Activated T-helper 1 cell treated with anti-CD3 and anti-CD28 coated beads, Interleukin-2, amount 50 U/mL, for 16 hours (primary cell): Measurements from ENCODE around the gene SLC25A21.

ENCODE experiments used
- DNase-seq, 2 donors: peaks; one replicate each; pipeline ENCODE4 v3.0.0-alpha.2; 2020; ENCODE audit warnings: low read depth in 1 of 2, low spot score in 1 of 2

Gene SLC25A21

GRCh38 chr14:37048666-37049071 is 123.7 kb downstream of the SLC25A21 start:
- no peak for DNase-seq

- no peak for DNase-seq
Measured at GRCh38 chr14:37047996-37048395, 124.4 kb downstream of the SLC25A21 start.

DNA sequence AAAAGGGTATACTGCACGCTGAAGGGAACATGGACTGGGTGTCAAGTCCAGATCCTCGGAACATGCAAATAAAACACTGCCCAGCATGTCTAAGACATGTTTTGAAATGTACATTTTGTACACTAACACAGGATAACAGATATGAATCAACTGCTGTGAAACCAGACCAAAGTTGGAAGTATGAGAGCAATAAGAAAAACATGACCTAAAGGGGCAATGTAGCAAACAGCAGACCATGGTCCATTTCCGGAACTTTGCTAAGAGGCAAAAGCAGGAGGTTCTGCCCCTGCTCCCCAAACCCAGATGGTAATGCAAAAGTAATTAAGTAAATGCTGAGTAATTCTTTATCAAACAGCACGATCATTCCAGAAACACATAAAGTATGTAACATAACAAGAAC is 125.2 kb downstream of the SLC25A21 start:
- DNase-seq: no peak

- no peak for DNase-seq
Measured at GRCh38 chr14:37046815-37047214, 125.6 kb downstream of the SLC25A21 start.

- no peak for DNase-seq
Measured at GRCh38 chr14:37045340-37046061, 126.9 kb downstream of the SLC25A21 start.

DNA sequence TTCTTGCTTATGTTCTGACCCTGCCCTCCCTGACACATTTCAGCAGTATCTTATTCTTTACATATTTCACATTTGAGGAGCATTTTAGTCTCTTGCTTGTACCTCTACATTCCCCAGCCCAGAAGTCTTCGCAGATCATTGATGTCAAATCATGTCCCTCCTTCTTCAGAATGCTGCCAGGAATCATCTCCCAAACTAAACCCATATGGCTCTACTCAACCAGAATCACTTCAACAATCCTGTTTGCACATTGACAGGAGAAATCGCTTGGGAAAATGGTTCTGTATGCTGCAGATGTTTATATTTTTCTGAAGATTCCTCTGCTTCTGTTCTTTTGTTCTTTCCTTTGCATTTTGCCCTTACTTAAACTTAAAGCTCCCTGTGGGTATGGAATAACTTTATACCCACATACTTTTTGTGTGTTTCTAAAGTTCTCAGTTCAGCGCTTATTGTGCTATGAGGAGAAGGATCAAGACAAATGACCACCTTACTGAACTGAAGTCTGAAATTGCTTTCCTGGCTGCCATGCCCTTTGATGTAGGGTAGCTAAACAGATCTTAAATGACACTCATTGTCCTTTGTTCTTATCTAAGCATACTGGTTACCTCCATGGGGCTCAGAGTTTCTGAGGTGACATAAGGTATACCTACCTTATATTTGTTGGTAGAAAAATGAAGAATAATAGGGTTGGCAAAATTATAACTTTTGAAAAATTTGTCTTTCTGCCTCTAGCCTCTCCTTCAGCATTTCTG is 134.6 kb downstream of the SLC25A21 start:
- no peak for DNase-seq

GRCh38 chr14:37036669-37037341 is 135.6 kb downstream of the SLC25A21 start:
- DNase-seq: no peak

DNA sequence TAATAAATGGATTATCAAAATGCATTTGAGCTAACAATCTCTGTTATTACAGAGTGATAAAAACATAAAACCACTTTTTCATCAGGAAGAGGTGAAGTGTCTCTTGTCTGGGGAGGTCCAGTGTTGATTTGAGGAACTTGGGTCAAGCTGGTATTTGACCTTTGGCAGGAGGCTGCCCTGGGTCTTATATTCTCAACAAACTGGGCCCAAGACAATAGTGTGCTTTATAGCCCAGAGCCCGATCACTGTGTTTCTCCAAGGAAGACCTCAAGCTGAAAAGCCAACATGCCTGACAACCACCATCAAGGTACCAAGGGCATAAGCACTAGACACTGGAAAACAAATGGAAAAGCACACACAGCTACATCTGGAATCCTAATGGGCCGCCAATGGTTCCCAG is 137.0 kb downstream of the SLC25A21 start:
- no peak for DNase-seq

GRCh38 chr14:37034410-37035285 is 137.8 kb downstream of the SLC25A21 start:
- DNase-seq: no peak

DNA sequence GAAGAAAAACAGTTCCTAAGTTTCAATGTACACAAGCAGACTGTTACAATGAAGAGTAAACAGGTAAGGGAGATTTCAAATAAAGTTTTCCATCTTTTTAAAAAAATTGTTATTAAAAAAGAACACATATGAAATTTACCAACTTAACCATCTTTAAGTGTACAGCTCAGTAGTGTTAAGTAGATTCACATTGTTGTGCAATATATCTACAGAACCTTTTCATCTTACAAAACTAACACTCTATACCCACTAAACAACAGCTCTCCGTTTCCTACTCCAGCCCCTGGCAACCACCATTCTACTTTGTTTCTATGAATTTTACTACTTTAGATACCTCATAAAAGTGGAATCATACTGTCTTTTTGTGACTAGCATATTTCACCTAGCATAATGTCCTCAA is 139.5 kb downstream of the SLC25A21 start:
- no peak for DNase-seq

DNA sequence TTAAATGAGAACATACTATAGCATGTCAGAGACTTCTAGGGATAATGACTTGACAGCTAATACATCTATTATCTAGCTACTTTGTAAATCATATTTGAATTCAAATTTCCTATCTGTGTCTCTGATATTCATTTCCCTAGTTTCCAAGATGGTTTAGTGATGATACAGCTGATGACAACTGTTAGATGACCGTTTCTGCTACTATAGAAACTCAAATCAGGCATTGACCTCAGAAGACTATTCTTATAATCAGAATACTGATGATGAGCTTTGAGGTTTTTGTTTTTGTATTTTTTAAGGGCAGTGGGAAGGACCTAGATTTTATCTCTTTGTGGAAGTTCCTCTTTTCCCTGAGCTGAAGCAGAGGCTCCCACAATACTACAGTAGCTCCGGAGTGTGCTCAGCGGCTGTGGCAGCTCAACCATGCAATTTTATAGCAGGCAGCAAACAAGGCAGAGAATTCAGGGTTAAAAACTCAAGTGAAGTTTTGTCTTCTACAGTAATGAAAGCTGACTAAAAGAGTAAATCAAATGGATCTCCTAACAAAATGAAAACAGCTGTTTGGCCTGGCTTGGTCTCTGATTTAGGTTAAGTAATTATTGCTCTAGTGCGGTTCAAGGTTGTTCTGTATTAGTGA is 145.1 kb downstream of the SLC25A21 start:
- no peak for DNase-seq

GRCh38 chr14:37023875-37024565 is 148.4 kb downstream of the SLC25A21 start:
- DNase-seq: no peak

GRCh38 chr14:37021390-37021789 is 151.0 kb downstream of the SLC25A21 start:
- no peak for DNase-seq

- no peak for DNase-seq
Measured at GRCh38 chr14:37019488-37019887, 152.9 kb downstream of the SLC25A21 start.

GRCh38 chr14:37018571-37019240 is 153.7 kb downstream of the SLC25A21 start:
- no peak for DNase-seq

GRCh38 chr14:37013078-37013477 is 159.3 kb downstream of the SLC25A21 start:
- DNase-seq: no peak

DNA sequence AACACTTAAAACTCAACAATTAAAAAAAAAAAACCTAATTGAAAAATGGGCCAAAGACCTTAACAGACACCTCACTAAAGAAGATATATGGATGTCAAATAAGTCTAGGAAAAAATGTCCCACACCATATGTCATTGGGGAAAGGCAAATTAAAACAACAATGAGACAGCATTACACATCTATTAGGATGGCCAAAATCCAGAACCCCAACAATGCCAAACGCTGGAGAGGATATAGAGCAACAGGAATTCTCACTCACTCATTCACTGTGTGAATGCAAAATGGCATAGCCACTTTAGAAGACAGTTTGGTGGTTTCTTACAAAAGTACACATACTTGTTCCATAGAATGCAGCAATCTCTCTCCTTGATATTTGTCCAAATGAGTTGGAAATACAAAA is 173.7 kb downstream of the SLC25A21 start:
- DNase-seq: no peak

- DNase-seq: no peak
Measured at GRCh38 chr14:36997843-36998242, 174.6 kb downstream of the SLC25A21 start.

GRCh38 chr14:36996857-36997590 is 175.4 kb downstream of the SLC25A21 start:
- DNase-seq: no peak
